SK-N-SH treated with all-trans-retinoic acid at 6 μM for 48 hours (cell line): ENCODE measurements around the gene MFSD6L.

ENCODE experiments used
- ARNTL ChIP-seq: fragments of 450-650 bp; formaldehyde crosslinking; IDR thresholded peaks from 2 replicates; pipeline ENCODE4 v1.5.0; 2020; ENCODE audit warnings: low read depth, mild to moderate bottlenecking, moderate library complexity, borderline replicate concordance
- OSR1 ChIP-seq: fragments of 250-450 bp; sonication (Bioruptor Pico); IDR thresholded peaks from 2 replicates; pipeline ENCODE4 v1.8.0; 2022; ENCODE audit warnings: moderate library complexity, mild to moderate bottlenecking, inconsistent platforms
- PPARA ChIP-seq: fragments of 250-450 bp; sonication (Bioruptor Pico); IDR thresholded peaks from 2 replicates; pipeline ENCODE4 v1.5.0; 2020; ENCODE audit warnings: mild to moderate bottlenecking, borderline replicate concordance
- RARB ChIP-seq: fragments of 250-450 bp; sonication (Bioruptor Pico); IDR thresholded peaks from 2 replicates; pipeline ENCODE4 v1.8.0; 2021; ENCODE audit warnings: mild to moderate bottlenecking, moderate library complexity
- ZFP3 ChIP-seq: fragments of 250-450 bp; sonication (Bioruptor Pico); IDR thresholded peaks from 2 replicates; pipeline ENCODE4 v1.5.0; 2020; ENCODE audit warnings: mild to moderate bottlenecking, moderate library complexity
- ZNF8 ChIP-seq: fragments of 450-650 bp; formaldehyde crosslinking; IDR thresholded peaks from 2 replicates; pipeline ENCODE4 v1.5.0; 2020; ENCODE audit warnings: mild to moderate bottlenecking, moderate library complexity

DNA sequence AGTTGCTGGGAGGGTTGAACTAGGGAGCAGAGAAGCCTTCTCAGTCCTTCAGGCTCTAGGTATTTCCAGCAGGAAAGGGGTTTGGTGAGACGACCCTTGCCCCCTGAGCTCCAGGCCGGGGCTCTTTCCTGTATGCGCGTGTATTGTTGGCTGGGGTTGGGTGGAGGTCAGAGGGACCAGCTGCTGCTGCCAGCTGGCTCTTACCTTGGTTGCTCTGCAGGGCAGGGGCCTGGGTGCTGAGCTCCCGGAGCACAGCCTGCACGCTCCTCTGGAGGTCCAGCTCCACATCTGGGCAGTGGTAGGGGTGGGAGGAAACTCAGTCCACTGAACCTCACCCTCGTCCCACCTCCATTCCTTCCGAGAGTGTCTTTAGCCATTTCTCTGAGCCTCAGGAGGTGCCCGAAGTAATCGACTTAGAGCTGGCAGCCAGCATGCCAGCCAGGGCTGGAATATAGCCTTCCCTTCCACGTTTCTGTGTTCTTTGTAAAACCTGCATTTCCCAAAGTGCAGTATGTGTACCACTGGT, 40.3 kb upstream of the MFSD6L start:
- no peak for TF ChIP-seq ZNF8
- no peak for TF ChIP-seq OSR1 (CRISPR knock-in tag)
- TF ChIP-seq PPARA (CRISPR knock-in tag), result no peak
- no peak for TF ChIP-seq ARNTL (CRISPR knock-in tag)
- no peak for TF ChIP-seq ZFP3 (CRISPR knock-in tag)
- no peak for TF ChIP-seq RARB (CRISPR knock-in tag)
